ENCODE results near the gene AGAP1. TPM values are rescaled to one million over a fixed set of nuclear protein-coding genes. Genes with fewer than 3 reads are reported as not detected.

The AGAP1 gene
- polyA plus RNA-seq, 12 donors = 22.7 to 33.9 (median 26.5) TPM; not detected in 1

GRCh38 chr2:235841863-235842262 is 348.0 kb downstream of the AGAP1 start:
- no peak for DNase-seq

- DNase-seq = no peak
These were observed 349.1 kb downstream of the AGAP1 start for GRCh38 chr2:235842941-235843340.

- DNase-seq = no peak
These were observed 349.9 kb downstream of the AGAP1 start for GRCh38 chr2:235843591-235844395.

- no peak for DNase-seq
These were observed 350.7 kb downstream of the AGAP1 start for GRCh38 chr2:235844561-235844960.

- no peak for DNase-seq
These were observed 351.4 kb downstream of the AGAP1 start for GRCh38 chr2:235845245-235845644.

- no peak for DNase-seq
These were observed 353.7 kb downstream of the AGAP1 start for GRCh38 chr2:235847576-235847975.

- DNase-seq = no peak
These were observed 354.2 kb downstream of the AGAP1 start for GRCh38 chr2:235848055-235848454.

- no peak for DNase-seq
These were observed 355.1 kb downstream of the AGAP1 start for GRCh38 chr2:235848946-235849345.

- no peak for DNase-seq
These were observed 355.6 kb downstream of the AGAP1 start for GRCh38 chr2:235849489-235849888.

GRCh38 chr2:235850289-235850688 is 356.4 kb downstream of the AGAP1 start:
- no peak for DNase-seq

GRCh38 chr2:235850771-235851551 is 357.1 kb downstream of the AGAP1 start:
- no peak for DNase-seq

GRCh38 chr2:235851828-235852525 is 358.1 kb downstream of the AGAP1 start:
- no peak for DNase-seq

- no peak for DNase-seq
These were observed 358.7 kb downstream of the AGAP1 start for GRCh38 chr2:235852526-235852920.

- DNase-seq = no peak
These were observed 360.4 kb downstream of the AGAP1 start for GRCh38 chr2:235854276-235854675.

GRCh38 chr2:235855011-235855410 is 361.2 kb downstream of the AGAP1 start:
- DNase-seq = no peak

GRCh38 chr2:235856151-235856854 is 362.5 kb downstream of the AGAP1 start:
- no peak for DNase-seq

GRCh38 chr2:235857598-235857997 is 363.8 kb downstream of the AGAP1 start:
- DNase-seq = no peak

GRCh38 chr2:235858881-235859280 is 365.0 kb downstream of the AGAP1 start:
- DNase-seq = no peak

GRCh38 chr2:235859651-235860050 is 365.8 kb downstream of the AGAP1 start:
- DNase-seq = no peak

GRCh38 chr2:235860111-235860510 is 366.3 kb downstream of the AGAP1 start:
- DNase-seq = no peak

GRCh38 chr2:235860871-235861270 is 367.0 kb downstream of the AGAP1 start:
- no peak for DNase-seq

GRCh38 chr2:235861383-235861782 is 367.5 kb downstream of the AGAP1 start:
- no peak for DNase-seq
